Upper lobe of left lung (tissue), 6 donors: ENCODE data around the gene LYRM2. TPM values are rescaled to one million over a fixed set of nuclear protein-coding genes. Genes with fewer than 3 reads are reported as not detected.

Experiments used
- ATAC-seq, 2 donors: fragments of 200-7000 bp; cut with Tn5 transposase; one replicate each; pipeline ENCODE4 v1.9.1; 2022; ENCODE audit warnings: mild to moderate bottlenecking in 2 of 2, moderate library complexity in 2 of 2; ENCODE audit not compliant: low FRiP score in 2 of 2
- DNase-seq, 2 donors: peaks; one replicate each; pipeline ENCODE4 v3.0.0-alpha.2; 2019 to 2020
- H3K27ac ChIP-seq, 4 donors: fragments of 200-600 bp; sonication (generic); one replicate each; pipeline ENCODE4 v1.5.1; 2016 to 2019
- H3K27me3 ChIP-seq, 4 donors: fragments of 200-600 bp; sonication (generic); one replicate each; pipeline ENCODE4 v1.5.1; 2017 to 2019
- H3K36me3 ChIP-seq, 4 donors: fragments of 200-600 bp; sonication (generic); one replicate each; pipeline ENCODE4 v1.5.1; 2016 to 2019
- H3K4me1 ChIP-seq, 4 donors: fragments of 200-600 bp; sonication (generic); one replicate each; pipeline ENCODE4 v1.5.1; 2018 to 2019
- H3K4me3 ChIP-seq, 4 donors: fragments of 200-600 bp; sonication (generic); one replicate each; pipeline ENCODE4 v1.5.1; 2017 to 2019; ENCODE audit warnings: mild to moderate bottlenecking in 2 of 4, moderate library complexity in 1 of 4
- H3K9me3 ChIP-seq, 4 donors: fragments of 200-600 bp; sonication (generic); one replicate each; pipeline ENCODE4 v1.5.1; 2018 to 2019
- EP300 ChIP-seq, 4 donors: sonication (generic); formaldehyde crosslinking; IDR thresholded peaks; one replicate each; pipeline ENCODE4 v1.5.1; 2017; ENCODE audit warnings: antibody characterized with exemption in 4 of 4, control low read depth in 2 of 4
- POLR2A ChIP-seq, 4 donors: fragments of 450-650 bp; IDR thresholded peaks; one replicate each; pipeline ENCODE4 v1.5.1; 2016 to 2017; ENCODE audit warnings: antibody characterized with exemption in 4 of 4, mild to moderate bottlenecking in 2 of 4
- POLR2AphosphoS5 ChIP-seq, 2 donors: sonication (generic); formaldehyde crosslinking; IDR thresholded peaks; one replicate each; pipeline ENCODE4 v1.5.1; 2017; ENCODE audit warnings: antibody characterized with exemption in 2 of 2
- whole genome bisulfite sequencing, 2 donors: methylation state at CpG; one replicate each; pipeline ENCODE4 v1.1.5; 2017 to 2018; 5-methylcytosine and 5-hydroxymethylcytosine counted together
- total RNA-seq, 6 donors: library from RNA; depleted of rRNA in 4 of 6; stranded (reverse); fragments of >200 nt in 4 of 6; gene quantifications; one replicate each; pipeline versions ENCODE4 v1.1.0 to v1.2.1, GENCODE V29; 2016 to 2021
- TF ChIP-seq, protein P1 (sequence below), 6 experiments: fragments of 450-650 bp in 4 of 6; fragments of 200-600 bp in 2 of 6; sonication (generic) in 2 of 6; IDR thresholded peaks; one replicate each; pipeline ENCODE4 v1.5.1; 2016 to 2019; ENCODE audit warnings: antibody characterized with exemption in 6 of 6
- donor health status: DM: no; HTN: no; CAD: no; lungs with moderate emphysema.
- donor health status: DM: no; HTN: yes; CAD: no; lungs with severe emphysema.

The LYRM2 gene
- total RNA-seq, 6 donors from 2014 or later, result 7.3 to 32.4 (median 22.2) TPM

DNA sequence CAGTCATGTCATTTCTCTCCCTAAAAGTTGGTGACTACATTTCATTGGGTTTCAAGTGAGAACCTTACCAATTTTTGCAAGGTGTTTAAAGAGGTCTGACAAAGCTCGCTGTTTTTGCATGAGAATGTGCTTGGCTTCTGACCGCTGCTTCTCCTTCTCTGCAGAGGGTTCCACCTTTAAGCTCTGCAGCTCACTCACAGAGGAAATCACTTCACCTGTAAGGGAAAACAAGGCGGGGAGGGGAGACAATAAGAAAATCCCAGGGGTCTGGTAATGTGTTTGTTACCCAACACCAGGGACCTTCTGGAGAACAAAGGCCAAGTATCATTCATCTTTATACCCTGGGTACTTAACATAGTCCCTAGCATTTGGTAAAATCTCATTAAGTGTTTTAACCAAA is 40.0 kb upstream of the LYRM2 start:
- H3K27me3 ChIP-seq, result no peaks in the 10 kb centered on the region
- TF ChIP-seq EP300 (IDR thresholded peaks at IDR 0.05) (no peak), POLR2A (IDR thresholded peaks at IDR 0.05) (no peak), POLR2AphosphoS5 (IDR thresholded peaks at IDR 0.05) (no peak)
- TF ChIP-seq, protein P1, sequence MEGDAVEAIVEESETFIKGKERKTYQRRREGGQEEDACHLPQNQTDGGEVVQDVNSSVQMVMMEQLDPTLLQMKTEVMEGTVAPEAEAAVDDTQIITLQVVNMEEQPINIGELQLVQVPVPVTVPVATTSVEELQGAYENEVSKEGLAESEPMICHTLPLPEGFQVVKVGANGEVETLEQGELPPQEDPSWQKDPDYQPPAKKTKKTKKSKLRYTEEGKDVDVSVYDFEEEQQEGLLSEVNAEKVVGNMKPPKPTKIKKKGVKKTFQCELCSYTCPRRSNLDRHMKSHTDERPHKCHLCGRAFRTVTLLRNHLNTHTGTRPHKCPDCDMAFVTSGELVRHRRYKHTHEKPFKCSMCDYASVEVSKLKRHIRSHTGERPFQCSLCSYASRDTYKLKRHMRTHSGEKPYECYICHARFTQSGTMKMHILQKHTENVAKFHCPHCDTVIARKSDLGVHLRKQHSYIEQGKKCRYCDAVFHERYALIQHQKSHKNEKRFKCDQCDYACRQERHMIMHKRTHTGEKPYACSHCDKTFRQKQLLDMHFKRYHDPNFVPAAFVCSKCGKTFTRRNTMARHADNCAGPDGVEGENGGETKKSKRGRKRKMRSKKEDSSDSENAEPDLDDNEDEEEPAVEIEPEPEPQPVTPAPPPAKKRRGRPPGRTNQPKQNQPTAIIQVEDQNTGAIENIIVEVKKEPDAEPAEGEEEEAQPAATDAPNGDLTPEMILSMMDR (IDR thresholded peaks at IDR 0.05), result no peak
- 96 to 99% methylated on average over 3 of the region's 3 CpGs for WGBS, 2 donors
- H3K9me3 ChIP-seq, result no peaks in the 10 kb centered on the region
- H3K27ac ChIP-seq, result no peak overlapping the region
- peaks cover 41 to 98% (median 77%) of the 10 kb centered on the region in 4 donors for H3K36me3 ChIP-seq
- H3K4me3 ChIP-seq, result no peak overlapping the region
- no peaks in the 10 kb centered on the region for H3K4me1 ChIP-seq
- no peak for DNase-seq
- no peak for ATAC-seq

DNA sequence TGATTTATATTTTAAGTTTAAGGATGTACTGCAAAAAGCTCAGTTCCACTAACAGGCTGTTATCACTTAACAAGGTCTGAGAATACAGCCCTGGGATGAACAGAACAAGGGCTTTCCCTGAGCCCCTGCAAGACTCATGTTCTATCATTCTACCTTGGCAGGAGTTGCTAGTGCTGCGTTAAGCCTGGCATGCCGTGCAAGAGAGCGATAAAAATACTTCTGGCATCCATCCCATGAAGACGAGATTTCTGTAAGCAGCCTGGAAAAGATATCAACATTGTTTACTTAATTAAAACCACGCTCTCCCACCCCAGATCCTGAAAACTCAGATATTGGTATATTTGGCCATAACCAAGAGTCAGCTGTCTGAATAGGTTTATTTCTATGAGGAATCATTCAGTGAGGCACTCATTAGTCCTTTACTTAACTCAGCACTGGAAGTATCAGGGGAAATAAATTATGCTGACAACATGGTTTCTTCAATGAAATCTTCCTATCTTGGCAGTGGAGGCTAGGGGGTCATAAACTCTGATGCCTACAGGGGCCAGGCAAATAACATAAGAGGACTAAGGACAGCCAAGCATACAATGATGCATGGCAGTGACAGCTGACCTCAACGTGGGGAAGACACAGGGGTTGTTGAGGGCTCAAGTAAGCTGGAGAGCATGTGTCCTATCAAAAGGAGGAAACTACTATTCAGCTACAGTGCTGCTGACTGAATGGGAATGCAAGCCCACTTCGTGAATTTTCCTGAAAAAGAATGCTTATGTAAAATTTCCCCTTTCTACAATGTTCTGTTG is 37.6 kb upstream of the LYRM2 start:
- 66 to 77% methylated on average over 7 of the region's 7 CpGs for WGBS, 2 donors
- Histone ChIP-seq H3K36me3 (peaks cover 40 to 100% (median 81%) of the 10 kb centered on the region in 4 donors), H3K9me3 (no peaks in the 10 kb centered on the region), H3K27me3 (no peaks in the 10 kb centered on the region), H3K4me1 (no peaks in the 10 kb centered on the region), H3K4me3 (no peak overlapping the region), H3K27ac (no peak overlapping the region)
- ATAC-seq (no peak), DNase-seq (no peak)
- TF ChIP-seq POLR2AphosphoS5 (IDR thresholded peaks at IDR 0.05), result no peak
- TF ChIP-seq, protein P1 (IDR thresholded peaks at IDR 0.05), result no peak
- no peak for TF ChIP-seq POLR2A (IDR thresholded peaks at IDR 0.05)
- no peak for TF ChIP-seq EP300 (IDR thresholded peaks at IDR 0.05)

DNA sequence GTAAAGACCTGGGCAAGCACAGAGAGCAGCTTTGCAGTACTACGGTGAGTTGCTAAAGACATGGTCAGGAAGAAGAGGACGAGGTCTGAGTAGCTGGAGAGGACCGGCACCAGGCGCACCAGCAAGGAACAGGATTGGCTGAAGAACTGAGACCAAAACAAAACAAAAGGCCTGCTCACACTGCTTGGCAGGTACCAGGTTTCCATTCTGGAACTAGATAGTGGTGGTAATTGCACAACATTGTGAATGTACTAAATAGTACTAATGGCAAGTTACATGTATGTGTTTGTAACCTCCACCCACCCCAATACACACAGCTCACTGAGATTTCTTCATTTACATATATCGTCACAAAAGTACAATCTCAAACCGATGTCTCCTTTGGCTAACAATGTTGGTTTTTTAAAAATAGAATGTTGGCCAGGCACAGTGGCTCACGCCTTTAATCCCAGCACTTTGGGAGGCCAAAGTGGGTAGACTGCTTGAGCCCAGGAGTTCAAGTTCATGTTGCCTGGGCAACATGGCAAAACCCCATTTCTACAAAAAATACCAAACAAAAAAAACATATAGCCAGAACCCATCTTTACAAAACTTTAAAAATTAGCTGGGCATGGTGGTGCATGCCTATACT is 32.5 kb upstream of the LYRM2 start:
- H3K27me3 ChIP-seq, result no peaks in the 10 kb centered on the region
- ATAC-seq, result no peak
- peaks cover 0 to 4% (median 0%) of the 10 kb centered on the region in 4 donors for H3K4me1 ChIP-seq
- WGBS, 2 donors, result 90 to 93% methylated on average over 7 of the region's 7 CpGs
- no peak overlapping the region for H3K27ac ChIP-seq
- no peaks in the 10 kb centered on the region for H3K9me3 ChIP-seq
- DNase-seq, result no peak
- H3K36me3 ChIP-seq, result peaks cover 33 to 77% (median 51%) of the 10 kb centered on the region in 4 donors
- TF ChIP-seq, protein P1 (IDR thresholded peaks at IDR 0.05), result no peak
- H3K4me3 ChIP-seq, result no peak overlapping the region

DNA sequence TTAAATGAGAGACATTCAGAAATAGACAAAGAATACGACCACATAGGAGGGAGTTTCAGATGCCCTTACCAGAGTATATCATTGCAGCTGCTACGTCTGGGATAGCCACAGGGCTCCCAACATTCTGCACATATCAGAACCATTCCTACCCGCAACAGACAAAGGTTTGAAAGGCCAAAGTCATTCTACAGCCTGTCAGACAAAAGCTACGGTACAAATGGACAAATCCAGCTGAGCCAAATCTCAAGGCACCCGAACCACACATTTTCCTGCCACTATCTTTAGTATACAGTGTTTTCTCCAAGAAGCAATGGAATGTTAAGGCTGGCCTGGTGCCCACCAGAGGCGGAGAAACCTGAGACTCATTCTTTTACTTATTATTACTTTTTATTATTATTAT is 30.5 kb upstream of the LYRM2 start:
- TF ChIP-seq POLR2AphosphoS5 (IDR thresholded peaks at IDR 0.05) (no peak), POLR2A (IDR thresholded peaks at IDR 0.05) (no peak)
- TF ChIP-seq, protein P1 (IDR thresholded peaks at IDR 0.05), result no peak
- ATAC-seq (no peak), DNase-seq (no peak)
- Histone ChIP-seq H3K36me3 (peaks cover 19 to 69% (median 34%) of the 10 kb centered on the region in 4 donors), H3K4me3 (no peak overlapping the region), H3K27ac (no peak overlapping the region), H3K9me3 (no peaks in the 10 kb centered on the region), H3K27me3 (no peaks in the 10 kb centered on the region), H3K4me1 (peaks cover 0 to 4% (median 0%) of the 10 kb centered on the region in 4 donors)
- 66 to 78% methylated on average over 6 of the region's 6 CpGs for WGBS, 2 donors
